ENCODE data around the gene RASL12.

DNA sequence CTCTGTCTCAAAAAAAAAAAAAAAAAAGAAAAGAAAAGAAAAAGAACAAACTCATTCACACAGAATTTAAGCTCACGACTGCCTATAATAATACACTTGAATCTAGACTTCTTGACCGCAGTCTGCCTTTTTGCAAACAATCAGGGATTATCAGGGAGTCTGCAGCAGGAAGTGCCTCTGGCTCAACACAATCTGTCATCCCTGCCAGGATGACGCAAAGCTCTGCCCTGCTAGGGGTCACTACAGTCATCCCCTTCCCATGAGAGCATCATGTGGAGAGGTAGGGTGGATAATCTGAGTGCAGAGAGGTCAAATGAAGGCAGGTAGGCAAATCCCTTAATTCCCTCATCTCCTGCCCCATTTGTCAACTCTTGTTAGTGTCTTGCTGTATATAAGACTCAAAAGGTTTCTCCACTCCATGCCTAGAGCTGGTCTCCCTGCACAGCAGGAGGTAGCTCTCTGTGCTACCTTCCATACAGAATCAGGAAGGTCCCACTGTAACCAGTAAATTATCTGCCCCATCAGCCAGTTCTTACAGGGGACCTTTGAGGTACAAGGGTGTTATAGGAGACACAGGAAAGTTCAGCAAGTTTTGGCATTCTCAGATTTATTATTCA lies 43.0 kb upstream of the RASL12 start:
- TF ChIP-seq, protein P1, sequence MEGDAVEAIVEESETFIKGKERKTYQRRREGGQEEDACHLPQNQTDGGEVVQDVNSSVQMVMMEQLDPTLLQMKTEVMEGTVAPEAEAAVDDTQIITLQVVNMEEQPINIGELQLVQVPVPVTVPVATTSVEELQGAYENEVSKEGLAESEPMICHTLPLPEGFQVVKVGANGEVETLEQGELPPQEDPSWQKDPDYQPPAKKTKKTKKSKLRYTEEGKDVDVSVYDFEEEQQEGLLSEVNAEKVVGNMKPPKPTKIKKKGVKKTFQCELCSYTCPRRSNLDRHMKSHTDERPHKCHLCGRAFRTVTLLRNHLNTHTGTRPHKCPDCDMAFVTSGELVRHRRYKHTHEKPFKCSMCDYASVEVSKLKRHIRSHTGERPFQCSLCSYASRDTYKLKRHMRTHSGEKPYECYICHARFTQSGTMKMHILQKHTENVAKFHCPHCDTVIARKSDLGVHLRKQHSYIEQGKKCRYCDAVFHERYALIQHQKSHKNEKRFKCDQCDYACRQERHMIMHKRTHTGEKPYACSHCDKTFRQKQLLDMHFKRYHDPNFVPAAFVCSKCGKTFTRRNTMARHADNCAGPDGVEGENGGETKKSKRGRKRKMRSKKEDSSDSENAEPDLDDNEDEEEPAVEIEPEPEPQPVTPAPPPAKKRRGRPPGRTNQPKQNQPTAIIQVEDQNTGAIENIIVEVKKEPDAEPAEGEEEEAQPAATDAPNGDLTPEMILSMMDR (IDR thresholded peaks at IDR 0.05; ENCODE audit: insufficient read depth, low read length) = no peak
- TF ChIP-seq, protein P2, sequence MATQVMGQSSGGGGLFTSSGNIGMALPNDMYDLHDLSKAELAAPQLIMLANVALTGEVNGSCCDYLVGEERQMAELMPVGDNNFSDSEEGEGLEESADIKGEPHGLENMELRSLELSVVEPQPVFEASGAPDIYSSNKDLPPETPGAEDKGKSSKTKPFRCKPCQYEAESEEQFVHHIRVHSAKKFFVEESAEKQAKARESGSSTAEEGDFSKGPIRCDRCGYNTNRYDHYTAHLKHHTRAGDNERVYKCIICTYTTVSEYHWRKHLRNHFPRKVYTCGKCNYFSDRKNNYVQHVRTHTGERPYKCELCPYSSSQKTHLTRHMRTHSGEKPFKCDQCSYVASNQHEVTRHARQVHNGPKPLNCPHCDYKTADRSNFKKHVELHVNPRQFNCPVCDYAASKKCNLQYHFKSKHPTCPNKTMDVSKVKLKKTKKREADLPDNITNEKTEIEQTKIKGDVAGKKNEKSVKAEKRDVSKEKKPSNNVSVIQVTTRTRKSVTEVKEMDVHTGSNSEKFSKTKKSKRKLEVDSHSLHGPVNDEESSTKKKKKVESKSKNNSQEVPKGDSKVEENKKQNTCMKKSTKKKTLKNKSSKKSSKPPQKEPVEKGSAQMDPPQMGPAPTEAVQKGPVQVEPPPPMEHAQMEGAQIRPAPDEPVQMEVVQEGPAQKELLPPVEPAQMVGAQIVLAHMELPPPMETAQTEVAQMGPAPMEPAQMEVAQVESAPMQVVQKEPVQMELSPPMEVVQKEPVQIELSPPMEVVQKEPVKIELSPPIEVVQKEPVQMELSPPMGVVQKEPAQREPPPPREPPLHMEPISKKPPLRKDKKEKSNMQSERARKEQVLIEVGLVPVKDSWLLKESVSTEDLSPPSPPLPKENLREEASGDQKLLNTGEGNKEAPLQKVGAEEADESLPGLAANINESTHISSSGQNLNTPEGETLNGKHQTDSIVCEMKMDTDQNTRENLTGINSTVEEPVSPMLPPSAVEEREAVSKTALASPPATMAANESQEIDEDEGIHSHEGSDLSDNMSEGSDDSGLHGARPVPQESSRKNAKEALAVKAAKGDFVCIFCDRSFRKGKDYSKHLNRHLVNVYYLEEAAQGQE (IDR thresholded peaks at IDR 0.05; ENCODE audit: insufficient replicate concordance, low read depth) = no peak
